GM06990 (cell line): ENCODE measurements around the gene KSR2.

ENCODE experiments used
- DNase-seq: peaks from one replicate; pipeline ENCODE4 v3.0.0-alpha.2; 2011; ENCODE audit not compliant: insufficient read length; ENCODE audit errors: extremely low read depth
- H3K27me3 ChIP-seq: replicated peaks from 2 replicates; pipeline ENCODE4 v1.6.0; 2011; ENCODE audit warnings: low read length; ENCODE audit not compliant: control insufficient read depth, insufficient read depth
- H3K36me3 ChIP-seq: 2 replicates; pipeline ENCODE4 v1.5.1; 2011; ENCODE audit warnings: low read length; ENCODE audit not compliant: control insufficient read depth, insufficient read depth
- H3K4me3 ChIP-seq: replicated peaks from 2 replicates; pipeline ENCODE4 v1.5.1; 2011; ENCODE audit warnings: low read depth, mild to moderate bottlenecking, control low read depth, low read length
- CTCF ChIP-seq: IDR thresholded peaks from 2 replicates; pipeline ENCODE4 v1.5.1; 2011; ENCODE audit warnings: low read length, control low read depth, mild to moderate bottlenecking, inconsistent platforms; ENCODE audit not compliant: insufficient read depth, poor library complexity, severe bottlenecking

KSR2 gene

GRCh38 chr12:117994551-117995438, 26.0 kb upstream of the KSR2 start:
- no peak for DNase-seq
- H3K27me3 ChIP-seq: no peaks in the 10 kb centered on the region; the same call in 1 of the 2 replicates
- TF ChIP-seq CTCF: no peak

GRCh38 chr12:117986705-117987469, 18.1 kb upstream of the KSR2 start:
- no peak for DNase-seq
- no peaks in the 10 kb centered on the region; the same call in 1 of the 2 replicates for H3K27me3 ChIP-seq
- H3K4me3 ChIP-seq: no peak overlapping the region
- no peaks in the 10 kb centered on the region for H3K36me3 ChIP-seq
- TF ChIP-seq CTCF: no peak

More at GRCh38 chr12:117994551-117995438, 26.0 kb upstream of the KSR2 start:
- H3K4me3 ChIP-seq: no peak overlapping the region
- H3K36me3 ChIP-seq: no peaks in the 10 kb centered on the region

GRCh38 chr12:117985182-117985581, 16.4 kb upstream of the KSR2 start:
- no peak for DNase-seq
- TF ChIP-seq CTCF: no peak
- H3K4me3 ChIP-seq: no peak overlapping the region
- H3K36me3 ChIP-seq: no peaks in the 10 kb centered on the region
- no peaks in the 10 kb centered on the region for H3K27me3 ChIP-seq

GRCh38 chr12:117981267-117981666, 12.5 kb upstream of the KSR2 start:
- TF ChIP-seq CTCF: no peak
- Histone ChIP-seq H3K27me3 (no peaks in the 10 kb centered on the region), H3K4me3 (no peak overlapping the region), H3K36me3 (no peaks in the 10 kb centered on the region)
- peak; percentile 12 for DNase-seq

GRCh38 chr12:117980616-117981015, 11.8 kb upstream of the KSR2 start:
- no peak for TF ChIP-seq CTCF
- Histone ChIP-seq H3K36me3 (no peaks in the 10 kb centered on the region), H3K4me3 (no peak overlapping the region), H3K27me3 (no peaks in the 10 kb centered on the region)
- DNase-seq: no peak
